Lower lobe of right lung (tissue), 2 donors: Measurements from ENCODE around the gene TPMT. TPM values are rescaled to one million over a fixed set of nuclear protein-coding genes. Genes with fewer than 3 reads are reported as not detected.

Experiments used
- ATAC-seq, 2 donors: fragments of 200-7000 bp; cut with Tn5 transposase; one replicate each; pipeline ENCODE4 v1.9.1; 2020 to 2022; ENCODE audit warnings: mild to moderate bottlenecking in 2 of 2, moderate library complexity in 2 of 2
- DNase-seq: peaks from one replicate; pipeline ENCODE4 v3.0.0-alpha.2; 2020
- H3K27ac ChIP-seq: fragments of 200-600 bp; one replicate; pipeline ENCODE4 v1.8.0; 2022
- H3K27me3 ChIP-seq: fragments of 200-600 bp; one replicate; pipeline ENCODE4 v1.8.0; 2022; ENCODE audit warnings: low read depth
- H3K36me3 ChIP-seq: fragments of 200-600 bp; one replicate; pipeline ENCODE4 v1.8.0; 2022; ENCODE audit warnings: mild to moderate bottlenecking
- H3K4me1 ChIP-seq: fragments of 200-600 bp; one replicate; pipeline ENCODE4 v1.8.0; 2022
- H3K4me3 ChIP-seq: fragments of 200-600 bp; one replicate; pipeline ENCODE4 v1.8.0; 2022; ENCODE audit warnings: mild to moderate bottlenecking
- H3K9me3 ChIP-seq: fragments of 200-600 bp; one replicate; pipeline ENCODE4 v1.8.0; 2022
- intact Hi-C: fragments of 100-400 bp; cut with DNase I; formaldehyde crosslinking; loops from one replicate; pipeline ENCODE4 v1.11.0; 2022
- total RNA-seq: library from RNA; stranded (reverse); fragmentation: NEBNext Ultra II Directional; extraction: Animal tissue kit (Norgen Biotek cat#: 25700); gene quantifications from one replicate; pipeline ENCODE4 v1.2.1, GENCODE V29; 2021
- TF ChIP-seq, protein P1 (sequence below): fragments of 200-600 bp; IDR thresholded peaks from one replicate; pipeline ENCODE4 v1.8.0; 2022; ENCODE audit warnings: antibody characterized with exemption, mild to moderate bottlenecking
- donor health status: DM: no; HTN: yes; CAD: no; lungs with severe emphysema.

TPMT gene
- total RNA-seq, 1 donor from 2014 or later, result 14.0 TPM

DNA sequence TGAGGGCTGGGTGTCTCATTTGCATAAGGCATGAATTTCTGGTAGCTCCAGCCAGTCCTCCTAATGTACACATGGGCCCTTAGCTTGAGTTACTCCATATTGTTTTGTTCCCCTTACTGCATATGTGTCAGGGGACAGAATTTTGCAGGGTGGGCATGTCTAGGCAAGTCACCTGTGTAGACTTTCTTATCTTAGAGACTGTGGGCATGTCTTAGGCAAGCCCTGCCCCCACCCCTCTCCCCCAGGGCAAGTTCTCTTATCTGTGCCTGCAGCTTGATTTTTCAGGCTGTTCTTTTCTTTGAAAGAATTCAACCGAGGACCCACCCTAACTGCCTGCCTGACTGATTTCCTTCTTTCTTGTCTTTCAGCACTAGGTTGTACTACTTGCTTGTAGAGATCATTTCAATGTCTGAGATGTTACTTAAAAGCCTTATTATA lies 64.5 kb downstream of the TPMT start:
- no peak for DNase-seq
- intact Hi-C loops, result no loop called here

DNA sequence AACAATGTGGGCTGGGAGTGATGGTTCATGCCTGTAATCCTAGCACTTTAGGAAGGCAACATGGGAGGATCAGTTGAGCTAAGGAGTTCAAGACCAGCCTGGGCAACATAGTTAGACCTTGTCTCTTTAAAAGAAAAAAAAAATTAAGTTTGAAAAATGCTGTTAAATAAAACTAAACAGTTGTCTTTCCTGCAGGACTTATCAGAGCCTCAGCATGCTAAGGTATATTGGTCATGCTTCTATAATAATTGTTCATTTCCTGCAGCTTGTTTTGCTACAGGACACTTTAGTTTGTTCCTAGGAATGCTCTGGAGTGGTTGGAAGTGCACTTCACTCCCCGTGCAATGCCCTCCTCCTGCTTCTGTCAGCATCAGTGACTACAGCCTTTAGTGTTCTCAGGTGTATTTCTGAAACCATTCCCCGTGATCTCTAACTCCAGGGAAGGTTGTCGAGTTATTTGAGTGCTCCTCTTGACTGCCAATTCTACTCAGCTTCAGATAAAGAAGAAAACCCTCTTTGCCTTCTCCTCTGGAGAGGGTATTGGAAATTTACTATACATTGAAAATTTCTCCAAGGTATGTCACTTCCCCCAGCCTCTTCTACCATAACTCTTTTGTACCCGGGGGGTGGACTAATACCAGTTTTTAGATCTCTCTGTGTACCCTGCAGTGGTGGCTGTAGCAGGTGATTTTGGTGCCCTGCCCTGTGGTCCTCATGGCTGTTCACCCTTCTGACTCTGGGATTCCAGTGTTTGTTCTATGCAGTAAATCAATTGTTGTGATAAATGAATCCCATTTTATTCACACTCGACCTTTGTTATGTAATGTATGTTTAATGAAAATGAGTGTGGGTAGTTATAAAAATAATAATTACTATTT lies 66.2 kb downstream of the TPMT start:
- intact Hi-C loops, result no loop called here
- Histone ChIP-seq H3K4me3 (no peak overlapping the region), H3K9me3 (no peaks in the 10 kb centered on the region), H3K27me3 (no peaks in the 10 kb centered on the region), H3K4me1 (no peaks in the 10 kb centered on the region), H3K36me3 (no peaks in the 10 kb centered on the region), H3K27ac (no peak overlapping the region)
- DNase-seq, result peak; percentile 74
- TF ChIP-seq, protein P1, sequence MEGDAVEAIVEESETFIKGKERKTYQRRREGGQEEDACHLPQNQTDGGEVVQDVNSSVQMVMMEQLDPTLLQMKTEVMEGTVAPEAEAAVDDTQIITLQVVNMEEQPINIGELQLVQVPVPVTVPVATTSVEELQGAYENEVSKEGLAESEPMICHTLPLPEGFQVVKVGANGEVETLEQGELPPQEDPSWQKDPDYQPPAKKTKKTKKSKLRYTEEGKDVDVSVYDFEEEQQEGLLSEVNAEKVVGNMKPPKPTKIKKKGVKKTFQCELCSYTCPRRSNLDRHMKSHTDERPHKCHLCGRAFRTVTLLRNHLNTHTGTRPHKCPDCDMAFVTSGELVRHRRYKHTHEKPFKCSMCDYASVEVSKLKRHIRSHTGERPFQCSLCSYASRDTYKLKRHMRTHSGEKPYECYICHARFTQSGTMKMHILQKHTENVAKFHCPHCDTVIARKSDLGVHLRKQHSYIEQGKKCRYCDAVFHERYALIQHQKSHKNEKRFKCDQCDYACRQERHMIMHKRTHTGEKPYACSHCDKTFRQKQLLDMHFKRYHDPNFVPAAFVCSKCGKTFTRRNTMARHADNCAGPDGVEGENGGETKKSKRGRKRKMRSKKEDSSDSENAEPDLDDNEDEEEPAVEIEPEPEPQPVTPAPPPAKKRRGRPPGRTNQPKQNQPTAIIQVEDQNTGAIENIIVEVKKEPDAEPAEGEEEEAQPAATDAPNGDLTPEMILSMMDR, result no peak
- peak; percentile 93 to 97 for ATAC-seq

More for the DNA sequence above, 64.5 kb downstream of the TPMT start:
- Histone ChIP-seq H3K36me3 (no peaks in the 10 kb centered on the region), H3K27ac (no peak overlapping the region), H3K4me3 (no peak overlapping the region), H3K27me3 (no peaks in the 10 kb centered on the region), H3K4me1 (no peaks in the 10 kb centered on the region), H3K9me3 (no peaks in the 10 kb centered on the region)
- TF ChIP-seq, protein P1, result no peak
- ATAC-seq, result no peak

DNA sequence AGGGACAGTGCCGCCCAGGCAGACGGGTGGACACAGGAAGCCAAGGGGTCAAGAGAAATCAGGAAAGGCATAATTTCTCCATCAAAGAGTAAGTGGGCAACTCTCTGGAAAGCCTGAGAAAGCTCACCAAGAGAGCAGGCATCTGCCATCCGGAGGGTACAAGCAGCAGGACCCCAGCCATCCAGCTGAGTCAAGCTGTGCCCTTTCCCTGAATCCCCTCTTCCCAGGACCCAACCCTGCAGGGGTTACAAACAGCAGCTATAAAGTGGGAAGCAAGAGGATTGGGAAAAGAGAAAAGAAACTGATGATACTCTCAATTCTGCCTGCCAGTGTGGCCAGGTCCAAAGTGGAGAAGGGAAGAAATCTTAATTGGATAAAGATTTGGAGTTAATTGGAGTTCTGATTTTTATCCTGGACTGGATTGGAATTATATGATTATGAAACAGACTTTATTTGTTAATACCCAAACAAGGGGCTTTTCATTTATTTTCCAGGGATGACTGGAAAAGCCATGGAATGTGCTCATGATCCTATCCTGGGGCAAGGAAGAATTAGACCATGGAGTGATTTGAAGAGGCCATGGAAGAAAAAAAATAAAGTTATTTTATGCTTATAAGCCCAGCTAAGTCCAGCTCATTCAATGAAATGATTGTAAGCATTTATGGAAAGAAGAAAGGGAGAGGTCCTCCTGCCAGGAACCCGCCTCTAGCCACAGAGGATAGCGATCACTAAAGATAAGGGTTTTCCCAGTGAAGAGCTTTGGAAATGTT lies 67.3 kb downstream of the TPMT start:
- TF ChIP-seq, protein P1, result no peak
- DNase-seq (no peak), ATAC-seq (no peak)
- no peak overlapping the region for H3K4me3 ChIP-seq
- H3K9me3 ChIP-seq, result no peaks in the 10 kb centered on the region
- no peaks in the 10 kb centered on the region for H3K4me1 ChIP-seq
- H3K27ac ChIP-seq, result no peak overlapping the region
- no peaks in the 10 kb centered on the region for H3K27me3 ChIP-seq
- intact Hi-C loops, result no loop called here
- H3K36me3 ChIP-seq, result no peaks in the 10 kb centered on the region

DNA sequence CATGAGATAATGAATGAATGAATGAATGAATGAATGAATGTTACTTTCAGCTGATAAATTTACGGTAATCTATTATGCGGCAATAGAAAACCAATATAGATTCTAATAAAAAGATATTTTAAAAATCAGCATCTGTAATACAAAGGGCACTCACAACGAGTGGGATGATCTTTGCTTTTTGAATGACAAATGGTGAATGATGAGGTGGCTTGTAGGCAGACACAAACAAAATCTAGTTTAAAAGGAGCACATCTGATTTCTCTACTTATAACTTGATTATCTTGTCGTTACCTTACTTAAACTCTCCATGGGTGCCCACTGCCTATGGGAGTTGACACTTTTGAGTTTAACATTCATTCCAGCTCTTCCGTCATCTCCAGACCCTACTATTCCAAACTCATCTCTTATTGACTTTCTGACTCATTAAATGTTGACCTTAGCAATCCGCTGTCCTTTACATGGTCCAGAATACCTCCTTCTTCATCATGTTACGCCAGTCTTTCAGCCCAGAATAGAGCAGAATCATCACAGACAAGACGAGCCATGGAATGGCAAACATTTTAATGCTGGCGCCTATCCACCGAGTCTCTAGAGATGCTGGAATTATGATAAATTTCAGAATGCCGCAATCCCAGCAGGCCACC lies 73.7 kb downstream of the TPMT start:
- Histone ChIP-seq H3K27ac (no peak overlapping the region), H3K36me3 (no peaks in the 10 kb centered on the region), H3K27me3 (no peaks in the 10 kb centered on the region), H3K4me1 (no peaks in the 10 kb centered on the region), H3K4me3 (no peak overlapping the region), H3K9me3 (no peaks in the 10 kb centered on the region)
- ATAC-seq (no peak), DNase-seq (no peak)
- TF ChIP-seq, protein P1, result no peak
- intact Hi-C loops, result no loop called here

DNA sequence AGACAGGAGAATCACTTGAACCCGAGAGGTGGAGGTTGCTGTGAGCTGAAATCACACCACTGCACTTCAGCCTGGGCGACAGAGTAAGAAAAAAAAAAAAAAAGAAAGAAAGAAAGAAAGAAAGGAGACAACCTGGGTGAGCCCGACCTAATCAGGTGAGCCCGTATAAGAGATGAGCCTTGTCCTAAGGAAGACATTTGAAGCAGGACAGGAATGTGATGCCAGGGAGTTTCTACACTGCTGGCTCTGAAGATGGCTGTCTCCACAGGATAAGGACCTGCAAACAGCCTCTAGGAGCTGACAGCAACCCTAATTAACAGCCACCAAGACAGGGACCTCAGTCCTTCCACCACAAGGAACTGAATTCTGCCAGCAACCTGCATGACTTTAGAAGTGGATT lies 74.3 kb downstream of the TPMT start:
- ATAC-seq, result no peak
- H3K27me3 ChIP-seq, result no peaks in the 10 kb centered on the region
- TF ChIP-seq, protein P1, result no peak
- no peaks in the 10 kb centered on the region for H3K4me1 ChIP-seq
- H3K9me3 ChIP-seq, result no peaks in the 10 kb centered on the region
- no peak for DNase-seq
- H3K27ac ChIP-seq, result no peak overlapping the region
- H3K36me3 ChIP-seq, result no peaks in the 10 kb centered on the region
- H3K4me3 ChIP-seq, result no peak overlapping the region
- intact Hi-C loops, result no loop called here
